HG02610 (cell line): ENCODE results near the gene CRHR1.
"Not testable (repeated sequence)": the region's sequence is repeated elsewhere in the genome, so short reads cannot be mapped to it uniquely, and the experiment has no call there.

Source experiments
- ATAC-seq: cut with Tn5 transposase; IDR thresholded peaks from one replicate; pipeline ENCODE4 v1.9.1; 2021; ENCODE audit warnings: mild to moderate bottlenecking, moderate library complexity; ENCODE audit not compliant: unreplicated experiment

Gene CRHR1

DNA sequence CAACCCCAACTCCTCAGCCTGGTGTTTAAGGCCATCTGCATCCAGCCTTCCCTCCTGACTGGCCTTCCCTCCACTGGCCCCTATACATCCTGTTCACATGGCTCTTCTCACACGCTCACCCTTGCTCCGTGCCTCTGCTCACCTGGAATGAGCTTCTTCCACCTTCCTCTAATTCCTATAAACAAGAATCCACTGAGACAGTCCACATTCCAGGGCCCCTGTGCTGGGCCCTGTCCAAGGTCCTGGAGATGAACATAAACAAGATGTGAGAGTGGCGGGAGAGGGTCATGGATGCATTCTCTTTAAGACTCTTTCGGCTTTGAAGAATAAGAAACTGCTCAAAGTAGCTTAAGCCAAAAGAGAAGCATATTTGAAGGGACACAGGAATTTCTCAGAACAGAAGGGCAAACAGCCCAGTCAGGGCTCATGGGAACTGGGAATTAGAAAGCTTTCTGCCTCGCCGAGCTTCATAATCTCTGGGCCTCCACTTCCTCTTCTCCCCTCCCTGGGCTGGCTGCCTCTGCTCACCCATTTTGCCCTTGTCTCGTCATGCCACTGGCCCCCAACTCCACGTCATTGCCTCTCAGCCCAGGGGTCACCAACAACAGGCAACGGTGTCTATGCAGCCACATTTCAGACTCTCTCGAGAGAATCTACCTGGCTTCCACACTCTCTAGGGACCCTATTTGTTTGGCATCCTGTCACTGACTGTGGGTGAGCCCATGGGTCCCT, 74.0 kb downstream of the CRHR1 start:
- no peak for ATAC-seq

GRCh38 chr17:45861165-45861564, 77.0 kb downstream of the CRHR1 start:
- ATAC-seq, result no peak

DNA sequence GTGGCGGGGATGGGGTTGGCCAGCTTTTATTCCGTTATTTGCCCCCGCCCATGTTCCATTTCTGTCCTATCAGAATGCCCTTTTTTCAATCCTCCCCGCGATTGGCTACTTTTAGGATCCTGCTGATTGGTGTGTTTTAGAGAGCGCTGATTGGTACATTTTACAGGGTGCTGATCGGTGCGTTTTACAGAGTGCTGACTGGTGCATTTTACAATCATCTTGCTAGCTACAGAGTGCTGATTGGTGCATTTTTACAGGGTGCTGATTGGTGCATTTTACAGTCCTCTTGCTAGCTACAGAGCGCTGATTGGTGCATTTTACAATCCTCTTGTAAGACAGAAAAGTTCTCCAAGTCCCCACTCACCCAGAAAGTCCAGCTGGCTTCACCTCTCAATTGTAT, 78.0 kb downstream of the CRHR1 start:
- ATAC-seq, result not testable (repeated sequence)

- no peak for ATAC-seq
These were observed 79.9 kb downstream of the CRHR1 start for GRCh38 chr17:45863857-45864654.

- no peak for ATAC-seq
These were observed 83.1 kb downstream of the CRHR1 start for GRCh38 chr17:45867171-45867570.

DNA sequence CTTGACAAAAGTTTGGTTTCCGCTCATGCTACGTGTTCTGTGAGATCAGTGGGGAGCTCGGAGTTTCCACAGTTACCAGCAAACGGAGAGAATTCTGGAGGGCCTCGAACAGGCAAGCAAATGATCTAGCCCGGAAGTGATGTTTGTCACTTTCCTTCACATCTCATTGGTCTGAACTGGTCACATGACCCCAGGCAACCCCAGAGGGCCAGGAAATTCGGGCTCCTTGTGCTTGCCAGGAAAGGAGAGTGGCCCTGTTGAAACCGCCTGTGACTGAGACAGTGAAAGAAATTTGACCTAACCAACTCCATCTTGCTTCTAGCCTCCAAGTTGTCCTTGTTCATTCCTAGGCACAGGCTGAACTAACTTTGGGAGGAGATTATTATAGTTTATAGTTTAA, 83.6 kb downstream of the CRHR1 start:
- no peak for ATAC-seq

- no peak for ATAC-seq
These were observed 84.2 kb downstream of the CRHR1 start for GRCh38 chr17:45868276-45868675.

DNA sequence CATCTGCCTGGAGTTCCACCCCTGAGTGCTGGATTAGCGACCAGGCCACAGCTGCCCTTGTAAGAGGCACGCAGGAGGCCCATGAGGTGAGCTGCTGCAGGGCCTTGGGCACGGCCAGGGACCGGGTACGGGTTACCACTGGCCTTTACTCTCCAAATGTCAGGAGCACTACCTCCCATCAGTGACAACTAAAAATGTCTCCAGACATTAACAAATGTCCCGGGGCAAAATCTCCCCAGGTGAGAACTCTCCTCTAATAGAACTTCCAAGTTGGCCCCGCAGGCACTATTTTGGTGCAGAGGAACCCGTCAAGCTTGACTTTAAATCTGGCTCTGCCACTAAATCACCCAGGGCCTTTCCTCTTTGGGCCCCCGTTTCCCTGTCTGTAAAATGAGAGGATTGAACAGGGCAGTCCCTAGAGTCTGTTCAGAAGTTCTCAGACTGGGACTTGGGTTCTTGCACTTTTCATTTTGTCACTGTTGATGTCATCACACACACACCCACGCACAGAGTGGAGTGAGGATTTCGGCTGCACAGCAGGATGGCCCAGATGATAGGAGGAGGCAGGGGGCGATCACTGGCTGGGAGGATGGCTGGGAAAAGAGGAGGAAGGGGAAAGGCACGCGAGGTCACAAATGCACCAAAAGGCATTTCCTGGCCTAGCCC, 85.7 kb downstream of the CRHR1 start:
- ATAC-seq, result no peak

- no peak for ATAC-seq
These were observed 86.3 kb downstream of the CRHR1 start for GRCh38 chr17:45870342-45870974.

GRCh38 chr17:45871718-45872117, 87.6 kb downstream of the CRHR1 start:
- no peak for ATAC-seq

GRCh38 chr17:45873728-45874127, 89.6 kb downstream of the CRHR1 start:
- no peak for ATAC-seq

- ATAC-seq, result no peak
These were observed 90.0 kb downstream of the CRHR1 start for GRCh38 chr17:45874151-45874550.

DNA sequence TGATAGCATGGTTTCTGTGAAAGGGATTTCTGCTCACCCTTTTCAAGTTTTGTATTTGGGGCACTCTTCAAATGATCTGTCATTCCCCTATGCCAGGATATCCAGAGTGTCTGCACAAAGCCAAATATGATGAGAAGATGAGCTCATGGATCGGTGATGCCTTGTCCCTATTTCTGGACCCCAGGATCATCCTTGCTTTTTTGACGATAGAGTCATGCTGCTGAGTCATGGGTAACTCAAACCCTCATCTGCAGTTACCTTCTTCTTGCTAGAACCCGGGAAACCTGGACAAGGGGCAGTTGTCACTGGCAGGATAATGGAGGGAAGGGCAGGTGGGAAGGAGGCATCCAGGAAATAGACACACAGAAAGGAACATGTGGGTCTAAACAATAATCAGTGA, 92.4 kb downstream of the CRHR1 start:
- ATAC-seq, result no peak

GRCh38 chr17:45877467-45877866, 93.3 kb downstream of the CRHR1 start:
- no peak for ATAC-seq

DNA sequence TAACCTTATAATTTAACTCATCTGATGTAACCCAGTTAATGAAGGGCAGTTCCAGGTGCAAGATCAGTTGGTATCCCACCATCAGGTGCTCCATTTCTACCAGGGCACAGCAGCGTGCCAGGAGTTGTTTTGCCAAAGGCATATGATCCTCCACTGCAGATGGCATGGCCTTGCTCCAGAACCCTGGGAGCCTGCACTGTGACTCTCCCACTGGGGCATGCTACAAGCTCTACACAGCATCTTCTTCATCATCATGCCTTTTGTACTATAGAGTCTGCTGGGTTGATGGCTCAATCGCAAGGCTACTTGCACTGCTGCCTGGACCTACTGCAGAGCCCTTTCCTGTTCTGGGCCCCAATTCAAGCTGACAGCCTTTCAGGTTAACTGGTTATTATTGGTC, 98.9 kb downstream of the CRHR1 start:
- no peak for ATAC-seq
